Measurements from ENCODE around the gene POLR1G.
"Not testable (repeated sequence)": the region's sequence is repeated elsewhere in the genome, so short reads cannot be mapped to it uniquely, and the experiment has no call there.

The POLR1G gene

GRCh38 chr19:45423033-45423588 lies 16.7 kb downstream of the POLR1G start:
- DNase-seq = no peak

DNA sequence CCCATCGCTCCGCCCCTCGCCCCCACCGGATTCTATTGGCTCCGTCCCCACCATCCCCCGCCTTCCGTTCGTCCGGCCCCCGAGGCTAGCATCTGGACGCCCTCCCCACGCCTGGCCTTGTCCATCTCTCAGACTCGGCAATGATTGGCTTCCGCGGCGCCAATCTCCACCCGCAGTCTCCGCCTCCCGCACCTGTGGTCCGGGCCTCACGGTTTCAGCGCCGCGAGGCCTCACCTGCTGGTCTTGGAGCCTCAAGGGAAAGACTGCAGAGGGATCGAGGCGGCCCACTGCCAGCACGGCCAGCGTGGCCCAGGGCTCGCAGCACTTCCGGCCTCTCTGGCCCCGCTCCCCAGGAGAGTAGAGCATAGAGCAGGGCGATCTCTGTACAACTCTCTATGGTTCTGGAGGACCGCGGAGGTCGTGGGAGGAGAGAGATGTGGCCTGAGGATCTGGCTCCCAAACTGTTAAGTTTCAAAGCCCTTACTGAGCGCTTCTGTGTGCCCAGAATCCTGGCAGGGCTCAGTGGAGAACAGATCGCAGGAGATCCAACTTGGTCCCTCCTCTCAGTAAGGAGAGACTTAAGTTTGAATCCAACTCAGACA lies 17.2 kb downstream of the POLR1G start, which contains the start of gene ERCC1:
Gene ERCC1 (minus strand): TSS at position 329 of the 602 bp plus-strand sequence. CDS start 543 bp downstream, outside the sequence.
- DNase-seq = peak; percentile 96

DNA sequence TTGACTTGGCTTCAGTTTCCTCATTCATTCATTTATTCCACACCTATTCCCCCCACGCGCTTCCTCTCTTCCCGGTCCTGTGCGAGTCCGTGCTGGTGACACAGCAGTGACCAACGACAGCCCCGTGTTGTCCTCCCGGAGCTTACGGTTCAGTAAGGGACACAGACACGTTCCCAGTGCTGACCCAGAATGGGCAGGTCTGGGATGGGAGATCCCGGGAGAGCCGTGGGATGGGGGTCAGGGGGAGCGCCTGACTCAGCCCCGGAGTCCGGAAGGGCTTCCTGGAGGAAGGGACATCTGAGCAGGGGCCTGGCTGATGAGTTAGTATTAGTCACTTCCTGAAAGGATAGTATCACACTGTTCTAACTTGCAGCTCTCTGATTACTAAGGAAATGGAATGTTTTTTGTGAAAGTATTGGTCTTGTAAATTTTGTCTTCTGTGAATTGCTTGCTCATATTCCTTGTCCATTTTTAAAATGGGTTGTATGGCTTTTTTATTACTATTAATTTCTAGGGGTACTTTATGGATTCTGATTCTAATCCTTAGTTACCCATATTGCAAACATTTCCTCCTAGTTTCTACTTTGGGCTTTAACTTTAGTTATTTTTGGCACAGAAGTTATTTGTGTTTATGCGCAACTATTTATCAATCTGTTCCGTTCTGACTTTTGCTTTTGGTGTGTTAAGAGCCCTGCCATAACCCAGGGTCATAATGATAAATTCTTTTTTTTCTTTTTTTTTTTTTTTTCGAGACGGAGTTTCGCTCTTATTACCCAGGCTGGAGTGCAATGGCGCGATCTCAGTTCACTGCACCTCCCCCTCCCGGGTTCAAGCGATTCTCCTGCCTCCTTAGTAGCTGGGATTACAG lies 18.0 kb downstream of the POLR1G start:
- DNase-seq = peak; percentile 62

GRCh38 chr19:45428384-45429231 lies 22.2 kb downstream of the POLR1G start:
- peak; percentile 37 for DNase-seq

GRCh38 chr19:45429896-45430295 lies 23.5 kb downstream of the POLR1G start:
- not testable (repeated sequence) for DNase-seq

GRCh38 chr19:45431008-45431407 lies 24.6 kb downstream of the POLR1G start:
- not testable (repeated sequence) for DNase-seq

- not testable (repeated sequence) for DNase-seq
These were observed 26.1 kb downstream of the POLR1G start for GRCh38 chr19:45432543-45432942.

- DNase-seq = no peak
These were observed 30.9 kb downstream of the POLR1G start for GRCh38 chr19:45437328-45437727.

- DNase-seq = no peak
These were observed 32.7 kb downstream of the POLR1G start for GRCh38 chr19:45439190-45439568.

GRCh38 chr19:45439569-45440258 lies 33.3 kb downstream of the POLR1G start:
- DNase-seq = peak; percentile 86

DNA sequence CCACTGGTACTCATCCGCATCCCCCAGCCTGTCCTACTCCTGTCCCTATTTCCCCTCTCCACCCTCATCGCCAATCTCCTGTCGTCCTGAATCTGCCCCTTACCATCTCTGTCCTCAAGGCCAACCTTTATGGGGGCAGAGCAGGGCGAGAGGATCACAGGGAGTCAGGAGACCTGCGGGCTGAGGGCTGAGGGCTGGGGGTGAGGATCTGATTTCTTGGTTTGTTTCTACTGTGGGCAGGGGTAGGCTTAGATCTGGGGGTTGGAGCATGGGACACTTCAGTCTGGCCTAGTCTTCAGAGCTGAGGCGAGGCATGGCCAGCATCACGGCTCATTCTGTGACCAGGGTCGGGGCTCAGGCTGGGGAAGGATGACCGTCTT lies 33.8 kb downstream of the POLR1G start:
- no peak for DNase-seq

- no peak for DNase-seq
These were observed 34.6 kb downstream of the POLR1G start for GRCh38 chr19:45440873-45441654.

DNA sequence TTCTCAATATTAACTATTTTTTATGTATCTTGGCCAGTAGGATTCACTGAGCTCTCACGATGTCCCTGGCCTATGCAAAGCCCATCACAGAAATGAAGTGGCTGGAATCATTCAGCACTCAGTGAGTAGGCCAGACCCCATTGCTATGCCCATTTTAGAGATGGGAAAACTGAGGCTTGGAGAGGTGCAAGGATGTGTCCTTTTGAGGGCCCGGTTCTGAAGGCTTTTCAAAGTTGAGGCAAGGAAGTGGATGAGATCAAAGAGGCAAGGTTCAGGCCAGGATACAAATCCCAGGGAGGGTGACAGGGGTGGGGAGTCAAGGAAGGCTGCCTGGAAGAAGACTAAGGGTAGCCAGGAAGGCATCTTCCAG lies 35.9 kb downstream of the POLR1G start:
- DNase-seq = no peak

- peak; percentile 50 for DNase-seq
These were observed 36.5 kb downstream of the POLR1G start for GRCh38 chr19:45442778-45443461.

DNA sequence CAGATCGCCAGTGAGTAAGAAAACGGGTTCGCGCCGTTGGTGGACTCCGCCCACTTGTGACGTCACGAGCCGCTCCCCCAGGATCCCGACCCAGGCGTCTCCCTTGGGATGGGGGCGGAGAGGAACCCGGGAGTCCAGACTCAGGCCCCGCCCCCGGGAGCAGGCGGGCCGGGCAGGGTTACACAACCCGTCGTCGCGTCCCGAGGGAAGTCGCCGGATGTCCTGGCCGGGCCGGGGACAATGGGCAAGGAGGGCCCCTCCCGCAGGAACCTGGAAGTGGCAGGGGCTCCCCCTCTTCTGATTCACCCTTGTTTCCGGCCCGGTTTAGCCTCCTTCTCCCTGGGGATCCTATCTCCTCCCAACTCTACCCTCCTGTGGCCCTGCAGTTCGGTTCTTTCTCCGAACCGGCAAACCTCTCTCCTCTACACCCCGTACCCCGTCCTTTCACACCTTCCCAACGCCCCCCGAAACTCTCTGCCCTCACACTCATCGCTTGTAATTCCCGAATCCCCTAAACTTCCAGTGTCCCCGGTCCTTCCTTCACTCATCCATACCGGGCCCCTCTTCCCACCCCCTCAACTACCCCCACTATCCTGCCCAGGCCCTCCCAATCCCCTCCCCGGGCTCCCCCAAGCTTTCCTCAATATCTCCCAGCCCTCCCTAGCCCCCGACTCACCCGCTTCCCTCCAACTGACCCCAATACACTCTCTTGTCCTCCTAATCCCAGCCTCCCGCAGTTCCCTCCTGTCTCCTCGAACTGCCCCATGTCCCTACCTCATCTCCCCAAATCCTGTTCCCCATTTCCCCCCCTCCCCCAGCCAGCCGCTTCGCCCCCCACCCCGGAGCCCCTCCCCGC lies 37.2 kb downstream of the POLR1G start:
- peak; percentile 76 for DNase-seq

DNA sequence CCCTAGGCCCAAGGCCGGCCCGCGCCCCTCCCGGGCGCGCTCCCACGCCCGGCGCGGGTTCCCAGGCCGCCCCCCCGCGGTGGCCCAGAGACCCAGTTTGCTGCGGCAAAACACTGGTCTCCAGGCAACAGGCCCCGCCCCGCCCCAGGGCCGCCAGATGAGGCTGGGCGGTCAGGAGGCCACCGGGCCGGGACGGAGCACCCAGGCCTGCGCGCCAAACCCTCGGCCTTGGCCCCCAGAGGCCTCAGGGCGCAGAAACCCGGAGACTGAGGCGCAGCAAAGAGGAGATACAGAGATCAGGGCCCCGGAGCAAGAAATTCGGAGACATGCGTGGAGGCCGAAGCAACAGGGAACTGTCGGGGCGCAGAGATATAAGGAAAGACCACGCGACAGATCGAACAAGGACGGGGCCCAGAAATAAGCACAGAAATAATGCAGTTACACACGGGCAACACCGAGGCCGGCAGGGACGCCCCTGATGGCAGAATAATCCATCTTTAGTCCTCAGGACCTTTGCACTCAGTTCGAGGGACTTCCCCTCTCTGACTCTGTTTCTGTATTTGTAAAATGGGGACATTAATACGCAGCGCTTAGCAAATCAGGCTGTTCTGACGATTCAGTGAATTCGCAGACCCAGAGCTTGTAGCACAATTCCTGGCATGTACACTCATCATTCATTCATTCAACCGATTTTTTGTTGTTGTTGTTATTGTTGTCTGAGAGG lies 38.0 kb downstream of the POLR1G start:
- peak; percentile 83 for DNase-seq

DNA sequence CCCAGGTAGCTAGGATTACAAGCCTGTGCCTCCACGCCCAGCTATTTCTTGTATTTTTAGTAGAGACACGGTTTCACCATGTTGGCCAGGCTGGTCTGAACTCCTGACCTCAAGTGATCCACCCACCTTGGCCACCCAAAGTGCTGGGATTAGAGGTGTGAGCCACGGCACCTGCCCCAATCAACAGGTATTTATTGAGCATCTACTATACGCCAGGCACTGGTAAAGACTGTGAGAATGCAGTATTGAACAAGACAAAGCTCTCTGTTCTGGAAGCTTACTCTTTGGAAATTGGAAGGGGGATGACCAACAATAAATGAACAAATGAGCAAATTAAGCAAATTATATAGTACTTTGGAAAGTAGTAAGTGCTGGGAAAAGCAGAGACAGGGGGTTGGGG lies 38.7 kb downstream of the POLR1G start:
- no peak for DNase-seq

DNA sequence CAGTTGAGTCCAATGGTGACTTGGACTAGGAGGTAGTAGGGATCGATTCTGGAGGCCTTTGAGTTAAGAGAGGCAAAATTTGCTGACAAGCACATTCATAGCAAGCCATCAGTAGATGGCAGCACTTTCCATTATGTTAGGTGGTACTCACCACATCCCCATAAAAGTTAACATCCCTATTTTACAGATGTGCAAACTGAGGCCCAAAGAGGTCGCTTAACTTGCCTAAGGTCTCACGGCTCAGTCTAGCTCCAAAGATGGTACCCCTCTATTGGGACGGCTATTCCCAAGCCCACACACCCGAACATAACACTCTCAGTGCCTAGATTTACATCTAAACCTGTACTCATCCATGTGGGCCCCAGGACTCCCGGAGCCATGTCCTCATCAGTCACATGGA lies 39.9 kb downstream of the POLR1G start:
- no peak for DNase-seq

GRCh38 chr19:45446944-45447343 lies 40.5 kb downstream of the POLR1G start:
- no peak for DNase-seq
